A549 (cell line): ENCODE data around the gene ZNF341.

Source experiments
- CTCF ChIP-seq: fragments of >200 bp; sonication (Bioruptor Twin); formaldehyde crosslinking; IDR thresholded peaks from 3 replicates; pipeline ENCODE4 v1.5.1; 2016
- PHF8 ChIP-seq: fragments of 200-600 bp; sonication (generic); IDR thresholded peaks from 2 replicates; pipeline ENCODE4 v1.6.1; 2016; ENCODE audit warnings: low read depth, mild to moderate bottlenecking, antibody characterized with exemption, moderate library complexity, borderline replicate concordance
- POLR2A ChIP-seq: IDR thresholded peaks from 2 replicates; pipeline ENCODE4 v1.6.1; 2012; ENCODE audit warnings: mild to moderate bottlenecking, low read length
- RAD21 ChIP-seq, 2 experiments: fragments of >200 bp in 1 of 2; sonication (Bioruptor Twin) in 1 of 2; formaldehyde crosslinking in 1 of 2; IDR thresholded peaks in 1 of 2; conservative IDR thresholded peaks in 1 of 2; 2 replicates in 1 of 2; 3 replicates in 1 of 2; pipeline ENCODE4 v1.6.1; 2012 to 2018; ENCODE audit warnings: inconsistent platforms in 1 of 2
- TF ChIP-seq, protein P1 (sequence below): fragments of 200-600 bp; sonication (generic); IDR thresholded peaks from 2 replicates; pipeline ENCODE4 v1.6.1; 2016; ENCODE audit warnings: antibody characterized with exemption, mild to moderate bottlenecking, moderate library complexity

GRCh38 chr20:33740189-33740588 lies 8.4 kb downstream of the ZNF341 start:
- TF ChIP-seq POLR2A (no peak), CTCF (no peak), RAD21 (conservative IDR thresholded peaks at IDR 0.05 in 1 of 2, IDR thresholded peaks at IDR 0.05 in 1 of 2) (no peak), PHF8 (no peak)
- TF ChIP-seq, protein P1, sequence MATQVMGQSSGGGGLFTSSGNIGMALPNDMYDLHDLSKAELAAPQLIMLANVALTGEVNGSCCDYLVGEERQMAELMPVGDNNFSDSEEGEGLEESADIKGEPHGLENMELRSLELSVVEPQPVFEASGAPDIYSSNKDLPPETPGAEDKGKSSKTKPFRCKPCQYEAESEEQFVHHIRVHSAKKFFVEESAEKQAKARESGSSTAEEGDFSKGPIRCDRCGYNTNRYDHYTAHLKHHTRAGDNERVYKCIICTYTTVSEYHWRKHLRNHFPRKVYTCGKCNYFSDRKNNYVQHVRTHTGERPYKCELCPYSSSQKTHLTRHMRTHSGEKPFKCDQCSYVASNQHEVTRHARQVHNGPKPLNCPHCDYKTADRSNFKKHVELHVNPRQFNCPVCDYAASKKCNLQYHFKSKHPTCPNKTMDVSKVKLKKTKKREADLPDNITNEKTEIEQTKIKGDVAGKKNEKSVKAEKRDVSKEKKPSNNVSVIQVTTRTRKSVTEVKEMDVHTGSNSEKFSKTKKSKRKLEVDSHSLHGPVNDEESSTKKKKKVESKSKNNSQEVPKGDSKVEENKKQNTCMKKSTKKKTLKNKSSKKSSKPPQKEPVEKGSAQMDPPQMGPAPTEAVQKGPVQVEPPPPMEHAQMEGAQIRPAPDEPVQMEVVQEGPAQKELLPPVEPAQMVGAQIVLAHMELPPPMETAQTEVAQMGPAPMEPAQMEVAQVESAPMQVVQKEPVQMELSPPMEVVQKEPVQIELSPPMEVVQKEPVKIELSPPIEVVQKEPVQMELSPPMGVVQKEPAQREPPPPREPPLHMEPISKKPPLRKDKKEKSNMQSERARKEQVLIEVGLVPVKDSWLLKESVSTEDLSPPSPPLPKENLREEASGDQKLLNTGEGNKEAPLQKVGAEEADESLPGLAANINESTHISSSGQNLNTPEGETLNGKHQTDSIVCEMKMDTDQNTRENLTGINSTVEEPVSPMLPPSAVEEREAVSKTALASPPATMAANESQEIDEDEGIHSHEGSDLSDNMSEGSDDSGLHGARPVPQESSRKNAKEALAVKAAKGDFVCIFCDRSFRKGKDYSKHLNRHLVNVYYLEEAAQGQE = no peak
